ENCODE results near the gene TMEM69. TPM values are rescaled to one million over a fixed set of nuclear protein-coding genes. Genes with fewer than 3 reads are reported as not detected.

The TMEM69 gene
- total and polyA plus RNA-seq, 10 of the 15 experiments (the other 5 are each of a cell fraction or from before 2014, with no cell fraction given) = 44.6 to 162 (median 88.8) TPM

- no peak for TF ChIP-seq SKIL (IDR thresholded peaks at IDR 0.05; ENCODE audit: low read depth, poor library complexity, severe bottlenecking)
- TF ChIP-seq MYC (IDR thresholded peaks at IDR 0.05; ENCODE audit: insufficient read depth, insufficient read length, insufficient replicate concordance, low read length, severe bottlenecking) = no peak
- no peak for TF ChIP-seq ZBTB40 (IDR thresholded peaks at IDR 0.05; ENCODE audit: borderline replicate concordance)
- peak; percentile 34 to 70; a peak in 2 of 4 replicates for TF ChIP-seq BHLHE40 (IDR thresholded peaks at IDR 0.05; ENCODE audit: borderline replicate concordance in 1 of 2, low read depth in 2 of 2, low read length in 1 of 2)
- TF ChIP-seq CHD1 (IDR thresholded peaks at IDR 0.05; ENCODE audit: low read depth, low read length) = no peak
- no peak for TF ChIP-seq ZNF217 (IDR thresholded peaks at IDR 0.05)
- no peak for TF ChIP-seq NR2C1 (IDR thresholded peaks at IDR 0.05)
- no peak for TF ChIP-seq EP300 (IDR thresholded peaks at IDR 0.05; ENCODE audit: borderline replicate concordance in 1 of 2, control insufficient read depth in 1 of 2, low read depth in 2 of 2, low read length in 2 of 2)
- no peak for TF ChIP-seq USF1 (IDR thresholded peaks at IDR 0.05; ENCODE audit: borderline replicate concordance, extremely low read length, insufficient read depth, low read depth, low read length)
- no peak; the same call in 1 of the 2 replicates for TF ChIP-seq MLLT1 (IDR thresholded peaks at IDR 0.05)
- TF ChIP-seq DPF2 (IDR thresholded peaks at IDR 0.05) = no peak; the same call in 1 of the 2 replicates
- peak; percentile 9 to 19 (median 13); a peak in 3 of 6 replicates for TF ChIP-seq CTCF (IDR thresholded peaks at IDR 0.05 in 2 of 3, conservative IDR thresholded peaks at IDR 0.05 in 1 of 3; ENCODE audit: control insufficient read depth in 2 of 3, extremely low read depth in 1 of 3, insufficient read depth in 1 of 3, low read depth in 3 of 3, low read length in 3 of 3)
- no peak for TF ChIP-seq CEBPZ (IDR thresholded peaks at IDR 0.05; ENCODE audit: low read depth, low read length)
Measured at GRCh38 chr1:45686015-45686287, 2.0 kb upstream of the TMEM69 start (continued).
